Glomerular endothelial cell (primary cell): Measurements from ENCODE around the gene WDPCP. TPM values are rescaled to one million over a fixed set of nuclear protein-coding genes. Genes with fewer than 3 reads are reported as not detected.
A peak's percentile ranks its signal among the peaks of the same experiment; 100 is the strongest.
"Not testable (repeated sequence)": the region's sequence is repeated elsewhere in the genome, so short reads cannot be mapped to it uniquely, and the experiment has no call there.

ENCODE experiments used
- DNase-seq: peaks from one replicate; pipeline ENCODE4 v3.0.0-alpha.2; 2011; ENCODE audit warnings: low read depth, low spot score; ENCODE audit errors: extremely low read depth
- total RNA-seq: library from RNA; depleted of rRNA; stranded (reverse); fragments of >200 nt; gene quantifications from 2 replicates; pipeline ENCODE4 v1.2.3, GENCODE V29; 2015

The WDPCP gene
- total RNA-seq, 1 donor from 2014 or later, result 7.0 TPM

DNA sequence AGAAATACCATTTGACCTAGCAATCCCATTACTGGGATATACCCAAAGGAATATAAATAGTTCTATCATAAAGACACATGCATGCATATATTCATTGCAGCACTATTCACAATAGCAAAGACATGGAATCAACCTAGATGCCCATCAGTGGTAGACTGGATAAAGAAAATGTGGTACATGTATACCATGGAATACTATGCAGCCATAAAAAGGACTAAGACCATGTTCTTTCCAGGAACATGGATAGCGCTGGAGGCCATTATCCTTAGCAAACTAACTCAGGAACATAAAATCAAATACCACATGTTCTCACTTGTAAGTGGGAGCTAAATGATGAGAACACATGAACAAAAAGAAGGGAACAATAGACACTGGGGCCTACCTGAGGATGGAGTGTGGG lies 119.0 kb downstream of the WDPCP start:
- DNase-seq, result not testable (repeated sequence)

- no peak for DNase-seq
Measured at GRCh38 chr2:63465633-63466032, 122.6 kb downstream of the WDPCP start.

- no peak for DNase-seq
Measured at GRCh38 chr2:63463142-63463541, 125.1 kb downstream of the WDPCP start.

DNA sequence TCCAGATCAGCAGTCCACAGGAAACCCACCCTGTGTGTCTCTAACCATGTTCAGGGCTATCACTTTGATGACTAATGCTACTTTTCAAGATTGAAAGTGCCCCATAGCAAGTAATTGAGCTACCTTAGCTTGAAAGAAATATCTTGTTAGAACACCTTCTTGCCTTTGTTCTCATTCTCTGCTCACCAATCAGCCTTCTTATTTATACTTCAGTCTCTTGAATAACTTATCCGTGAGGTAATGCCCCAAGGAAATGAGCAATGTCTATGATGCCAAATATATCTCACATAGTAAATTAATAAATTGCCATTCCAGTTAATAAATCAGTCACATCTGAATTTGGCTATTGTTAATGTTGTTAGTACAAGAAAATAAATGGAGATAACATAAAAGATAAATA lies 141.6 kb downstream of the WDPCP start:
- DNase-seq, result no peak

DNA sequence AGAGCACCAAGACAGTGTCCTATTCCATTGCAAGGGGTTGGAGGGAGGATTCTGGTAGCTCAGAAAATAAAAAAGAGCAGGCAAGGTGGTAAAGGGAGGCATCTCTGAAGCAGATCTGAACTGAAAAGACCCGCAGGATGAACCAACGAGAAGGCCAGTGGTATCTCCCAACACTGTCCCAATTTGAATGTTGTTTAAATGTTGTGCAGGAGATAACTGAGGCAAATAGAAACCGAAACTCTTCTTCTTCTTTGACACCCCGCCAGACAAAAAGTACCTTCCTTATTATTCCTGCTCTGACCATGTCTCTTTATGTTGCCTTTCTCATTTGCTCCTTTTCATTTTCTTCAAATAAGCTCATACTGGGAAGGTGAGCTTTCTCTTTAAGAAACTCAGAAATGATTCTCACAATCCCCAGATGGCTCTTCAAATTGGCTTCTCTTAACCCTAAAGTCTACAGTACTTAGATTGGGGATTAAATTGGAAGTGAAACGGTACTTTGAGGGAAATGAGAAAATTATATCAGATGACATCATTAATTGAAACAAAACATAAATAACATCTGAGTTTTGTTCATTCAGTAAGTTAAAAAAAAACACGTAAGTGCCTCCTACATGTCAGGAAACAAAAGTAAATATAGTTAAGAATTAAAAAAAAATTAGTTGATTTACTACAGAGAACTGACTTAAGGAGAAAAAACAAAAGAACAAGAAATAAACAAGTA lies 143.6 kb downstream of the WDPCP start:
- no peak for DNase-seq

DNA sequence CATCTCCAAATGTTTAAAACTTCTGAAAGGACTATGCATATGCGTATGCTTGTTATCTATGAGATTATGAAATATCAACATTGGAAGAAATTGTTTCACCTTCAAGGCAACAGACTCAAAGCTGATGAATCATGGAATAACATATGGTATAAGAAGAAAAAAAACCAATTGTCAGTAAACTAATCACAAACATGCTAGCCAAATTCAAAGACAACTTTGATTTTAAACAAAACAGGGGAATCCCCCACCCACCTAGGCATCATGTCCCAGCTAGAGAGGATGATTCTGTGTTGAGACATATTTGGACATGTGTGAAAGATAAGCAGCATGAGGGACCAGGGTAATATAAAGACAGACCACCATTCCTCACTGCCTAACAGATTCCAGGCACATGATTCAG lies 147.7 kb downstream of the WDPCP start:
- no peak for DNase-seq

GRCh38 chr2:63438181-63438580 lies 150.1 kb downstream of the WDPCP start:
- DNase-seq, result no peak

DNA sequence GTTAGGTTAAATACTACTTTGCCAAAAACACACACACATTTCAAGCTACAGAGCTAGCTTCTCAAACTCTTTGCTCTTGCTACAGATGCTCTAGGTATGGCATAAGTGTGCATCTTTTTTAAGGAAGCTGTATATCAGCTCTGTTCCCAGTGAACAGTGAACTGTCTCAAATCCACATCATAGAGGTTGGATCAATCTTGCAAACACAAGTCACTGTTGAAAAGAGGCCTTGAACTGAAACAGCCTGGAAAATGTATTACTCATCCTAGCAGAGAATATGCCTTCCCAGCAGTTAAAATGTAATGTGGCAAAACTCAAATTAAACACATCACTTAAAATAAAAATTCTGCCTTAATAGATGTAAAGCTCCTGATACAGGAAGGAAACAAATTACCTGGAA lies 151.8 kb downstream of the WDPCP start:
- no peak for DNase-seq

- no peak for DNase-seq
Measured at GRCh38 chr2:63435070-63435469, 153.2 kb downstream of the WDPCP start.

DNA sequence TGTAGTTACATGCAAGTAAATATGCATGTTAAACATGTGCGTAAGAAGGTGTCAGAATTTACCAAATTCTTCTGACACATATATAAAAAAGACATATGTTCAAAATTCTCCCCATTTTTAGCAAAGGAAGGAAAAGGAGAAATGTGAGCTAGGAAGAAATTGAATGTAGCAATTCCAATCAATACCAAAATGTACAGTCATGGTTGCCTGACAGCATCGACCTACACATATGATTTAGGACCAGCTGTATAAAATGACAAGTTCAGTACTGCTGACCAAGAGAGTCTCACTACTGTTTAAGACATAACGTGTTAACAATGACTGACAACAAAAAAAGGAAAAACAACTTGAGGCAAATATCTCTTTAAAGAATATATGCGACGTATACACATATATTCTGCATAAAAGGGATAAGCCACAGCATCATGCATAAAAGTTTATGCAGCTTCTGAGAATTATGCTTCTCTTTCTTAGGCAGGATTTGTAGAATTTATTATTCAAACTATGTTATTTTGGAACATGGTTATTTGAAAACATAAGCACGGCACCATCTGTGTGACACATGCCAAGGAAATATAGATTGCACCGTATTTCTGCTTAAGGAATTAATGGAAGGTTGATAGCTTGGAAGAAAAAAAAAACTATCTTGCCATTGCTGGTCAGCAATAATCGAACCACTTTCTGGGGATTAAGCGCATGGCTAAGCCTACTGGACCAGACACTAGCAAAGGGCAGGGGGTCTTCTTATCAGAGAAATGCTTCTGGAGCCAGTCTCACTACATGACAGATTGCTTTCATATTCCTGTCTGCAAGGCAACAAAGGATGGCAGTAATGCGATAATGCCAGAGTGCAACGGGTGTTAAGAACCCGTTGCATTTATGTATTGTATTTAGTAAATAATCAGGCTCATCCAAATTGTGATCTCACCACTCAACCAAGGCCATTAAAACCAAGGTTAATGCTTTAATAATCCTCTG lies 154.0 kb downstream of the WDPCP start:
- DNase-seq, result no peak

DNA sequence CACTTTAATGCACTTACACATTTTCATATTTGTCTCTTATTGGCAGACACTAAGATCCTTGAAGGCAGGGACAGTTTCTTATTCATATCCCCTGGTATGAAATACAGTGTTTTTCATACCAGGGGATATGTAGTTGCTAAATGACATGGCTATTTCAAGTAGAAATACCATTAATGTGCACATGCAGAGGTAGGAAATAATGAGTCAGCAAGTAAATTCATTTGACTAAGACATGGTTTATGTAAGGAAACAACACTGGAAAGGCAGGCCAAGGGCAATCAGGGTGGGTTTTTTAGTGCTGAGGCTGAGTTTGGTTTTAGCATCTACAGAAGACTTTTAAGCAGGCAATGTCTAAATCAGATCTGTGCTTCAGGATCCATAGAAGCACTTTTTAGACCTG lies 155.9 kb downstream of the WDPCP start:
- peak; percentile 20 for DNase-seq

- DNase-seq, result no peak
Measured at GRCh38 chr2:63425606-63426005, 162.7 kb downstream of the WDPCP start.

- no peak for DNase-seq
Measured at GRCh38 chr2:63425079-63425416, 163.2 kb downstream of the WDPCP start.

GRCh38 chr2:63424329-63425078 lies 163.8 kb downstream of the WDPCP start:
- DNase-seq, result peak; percentile 23

GRCh38 chr2:63422556-63422955 lies 165.7 kb downstream of the WDPCP start:
- DNase-seq, result no peak

GRCh38 chr2:63408530-63408929 lies 179.7 kb downstream of the WDPCP start:
- no peak for DNase-seq

GRCh38 chr2:63406641-63407040 lies 181.6 kb downstream of the WDPCP start:
- no peak for DNase-seq

GRCh38 chr2:63403820-63404219 lies 184.5 kb downstream of the WDPCP start:
- DNase-seq, result no peak

- DNase-seq, result not testable (repeated sequence)
Measured at GRCh38 chr2:63402889-63403288, 185.4 kb downstream of the WDPCP start.

GRCh38 chr2:63399156-63399555 lies 189.1 kb downstream of the WDPCP start:
- DNase-seq, result no peak

GRCh38 chr2:63379451-63379850 lies 208.8 kb downstream of the WDPCP start:
- DNase-seq, result no peak
